LNCaP clone FGC (cell line): ENCODE measurements around the gene PLCB1.
A peak's percentile ranks its signal among the peaks of the same experiment; 100 is the strongest.

Experiments
- DNase-seq: peaks from one replicate; pipeline ENCODE4 v3.0.0-alpha.2; 2011; ENCODE audit warnings: low read depth
- H3K4me3 ChIP-seq: 2 replicates; pipeline ENCODE4 v1.5.1; 2011; ENCODE audit warnings: mild to moderate bottlenecking, low read depth, low read length, control low read depth
- CTCF ChIP-seq: IDR thresholded peaks from 2 replicates; pipeline ENCODE4 v1.5.1; 2012; ENCODE audit warnings: mild to moderate bottlenecking; ENCODE audit not compliant: control insufficient read depth, insufficient read depth; ENCODE audit errors: extremely low read depth

PLCB1 gene

GRCh38 chr20:8853805-8854338, 721.8 kb downstream of the PLCB1 start:
- TF ChIP-seq CTCF: peak; percentile 76
- DNase-seq: peak; percentile 55
- no peak overlapping the region for H3K4me3 ChIP-seq

- DNase-seq: no peak
- no peak for TF ChIP-seq CTCF
Measured at GRCh38 chr20:8854571-8854970, 722.5 kb downstream of the PLCB1 start.

GRCh38 chr20:8855315-8855714, 723.2 kb downstream of the PLCB1 start:
- no peak overlapping the region for H3K4me3 ChIP-seq
- no peak for DNase-seq
- no peak for TF ChIP-seq CTCF

More at GRCh38 chr20:8854571-8854970, 722.5 kb downstream of the PLCB1 start:
- H3K4me3 ChIP-seq: no peak overlapping the region

- no peak for DNase-seq
- no peak overlapping the region for H3K4me3 ChIP-seq
- no peak for TF ChIP-seq CTCF
Measured at GRCh38 chr20:8856668-8857067, 724.6 kb downstream of the PLCB1 start.

DNA sequence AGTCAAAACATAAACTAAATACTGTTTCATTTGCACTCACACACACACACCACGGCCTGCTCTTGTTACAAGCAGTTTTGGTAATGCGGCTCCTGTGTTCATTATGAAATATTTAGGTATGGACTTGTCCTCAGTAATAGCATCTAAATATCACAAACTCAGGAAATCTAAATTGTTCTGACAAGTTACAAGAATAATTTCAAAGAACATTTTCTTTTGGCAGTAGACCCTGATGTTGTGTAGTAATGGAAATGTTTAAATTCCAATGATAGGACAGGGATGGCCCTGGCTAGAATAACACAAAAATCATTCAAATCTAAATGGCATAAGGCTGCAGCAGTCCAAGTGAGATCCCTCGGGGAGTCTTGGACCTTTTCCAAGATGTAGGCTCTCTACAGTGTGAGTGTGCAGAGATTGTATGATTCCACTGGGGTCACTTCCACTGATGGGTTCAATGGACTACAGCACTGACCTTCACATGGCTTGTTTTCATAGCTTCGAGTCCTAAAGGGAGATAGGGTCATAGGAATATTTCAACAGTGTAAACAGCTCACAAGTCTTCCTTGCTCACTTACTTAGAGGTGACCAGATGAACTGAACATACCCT, 726.2 kb downstream of the PLCB1 start:
- no peak overlapping the region for H3K4me3 ChIP-seq
- TF ChIP-seq CTCF: no peak
- DNase-seq: no peak

DNA sequence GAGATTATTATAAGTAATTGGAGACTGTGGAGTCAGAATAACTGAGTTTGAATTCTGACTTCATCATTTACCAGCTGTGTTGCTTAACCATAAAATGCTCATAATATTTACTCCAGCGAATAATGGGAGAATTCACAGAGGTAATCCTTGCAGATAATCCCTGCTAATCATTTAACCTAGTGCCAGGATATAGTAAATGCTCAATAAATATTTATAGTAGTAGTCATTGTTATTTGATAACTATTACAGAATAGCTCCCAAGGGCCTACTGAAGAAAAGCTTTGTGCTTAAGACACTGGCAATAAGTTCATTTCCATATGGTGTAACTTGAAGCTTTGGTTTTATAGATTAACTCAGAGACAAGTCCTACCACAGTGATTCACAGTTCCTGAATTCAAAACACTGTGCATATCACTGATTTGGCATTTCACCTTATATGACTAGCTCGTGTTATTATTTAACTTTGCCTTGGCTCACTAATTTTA, 728.0 kb downstream of the PLCB1 start:
- H3K4me3 ChIP-seq: no peak overlapping the region
- no peak for TF ChIP-seq CTCF
- DNase-seq: no peak

DNA sequence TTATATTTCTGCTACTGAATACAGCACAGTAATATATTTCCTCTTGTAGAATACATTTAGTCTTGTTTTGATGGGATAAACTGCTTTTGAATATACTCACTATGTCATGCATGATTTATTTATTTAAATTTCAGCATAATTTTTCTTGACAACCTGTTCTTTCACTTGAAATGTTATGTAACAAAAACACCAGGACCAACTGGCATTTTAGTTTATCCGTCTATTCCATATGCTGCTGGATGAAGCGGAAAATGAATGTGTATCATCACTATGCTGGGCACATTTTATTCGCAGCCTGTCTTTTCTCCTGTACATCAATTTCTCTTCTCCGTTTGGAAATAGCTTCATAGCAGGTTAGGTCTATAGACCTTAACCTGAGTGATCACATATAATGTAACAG, 730.0 kb downstream of the PLCB1 start:
- DNase-seq: no peak
- no peak overlapping the region for H3K4me3 ChIP-seq
- no peak for TF ChIP-seq CTCF
